HCT116 (cell line): ENCODE results near the gene TSPAN3. TPM values are rescaled to one million over a fixed set of nuclear protein-coding genes. Genes with fewer than 3 reads are reported as not detected.

Source experiments
- ATAC-seq: fragments of 200-7000 bp; cut with Tn5 transposase; 2 replicates; pipeline ENCODE4 v1.9.1; 2020; ENCODE audit warnings: mild to moderate bottlenecking, moderate library complexity
- BruUV-seq: library from RNA; stranded (reverse); fragments of 400-500 nt; replicated peaks from 2 replicates; lab custom pipeline; 2021; lab: Mats Ljungman, UMichigan
- CTCF ChIA-PET: fragments of 300-600 bp; sonication (Branson Sonifier 250); formaldehyde crosslinking; loops from one replicate; lab custom pipeline; 2021; ENCODE audit warnings: antibody characterized with exemption; lab: Charles Lee
- POLR2A ChIA-PET: fragments of 300-600, 350-600 bp; sonication (Branson Sonifier 250); formaldehyde crosslinking; loops from one replicate; lab custom pipeline; 2021; ENCODE audit warnings: antibody characterized with exemption; lab: Charles Lee
- RAD21 ChIA-PET, 2 experiments: fragments of 300-600 bp; sonication (Branson Sonifier 250); formaldehyde crosslinking; loops; one replicate each; lab custom pipeline; 2023; ENCODE audit warnings: low total read pairs in 2 of 2; ENCODE audit not compliant: uncharacterized antibody in 2 of 2, unreplicated experiment in 2 of 2, low non-redundant PET in 1 of 2; lab: Charles Lee
- DNase-seq: peaks from one replicate; pipeline ENCODE4 v3.0.0-alpha.2; 2010; ENCODE audit warnings: low read depth, low spot score
- H2AFZ ChIP-seq: fragments of 200-600 bp; shearing (Covaris generic), sonication (generic); 2 replicates; pipeline ENCODE4 v1.6.1; 2017; ENCODE audit warnings: low read depth, mixed run types, mixed read lengths, antibody characterized with exemption, low read length; ENCODE audit not compliant: poor library complexity, severe bottlenecking
- H3K27ac ChIP-seq: 2 replicates; pipeline ENCODE4 v1.5.1; 2012; ENCODE audit warnings: low read depth, low read length
- H3K27me3 ChIP-seq: fragments of 200-600 bp; sonication (generic); 2 replicates; pipeline ENCODE4 v1.6.1; 2016; ENCODE audit warnings: mixed run types, low read length, mixed read lengths; ENCODE audit not compliant: insufficient read depth
- H3K36me3 ChIP-seq, 2 experiments: fragments of 200-500 bp in 1 of 2; fragments of 200-600 bp in 1 of 2; sonication (Bioruptor generic) in 1 of 2; sonication (generic) in 1 of 2; 2 replicates each; pipeline versions ENCODE4 v1.5.1 to v1.6.1; 2014 to 2016; ENCODE audit warnings: low read length in 2 of 2, inconsistent platforms in 1 of 2, mixed read lengths in 1 of 2, mixed run types in 1 of 2; ENCODE audit not compliant: insufficient read depth in 2 of 2, control insufficient read depth in 1 of 2
- H3K4me1 ChIP-seq, 2 experiments: fragments of 200-600 bp in 1 of 2; sonication (generic) in 1 of 2; 2 replicates each; pipeline versions ENCODE4 v1.5.1 to v1.6.1; 2012 to 2017; ENCODE audit warnings: low read length in 2 of 2, inconsistent platforms in 1 of 2, mild to moderate bottlenecking in 1 of 2, mixed read lengths in 1 of 2, mixed run types in 1 of 2, moderate library complexity in 1 of 2; ENCODE audit not compliant: insufficient read depth in 2 of 2, control insufficient read depth in 1 of 2
- H3K4me2 ChIP-seq: fragments of 200-600 bp; sonication (generic); 2 replicates; pipeline ENCODE4 v1.6.1; 2017; ENCODE audit warnings: mixed run types, low read length, mixed read lengths
- H3K4me3 ChIP-seq, 2 experiments: fragments of 200-600 bp in 1 of 2; sonication (generic) in 1 of 2; replicated peaks in 1 of 2; 2 replicates each; pipeline ENCODE4 v1.5.1; 2011 to 2016; ENCODE audit warnings: low read length in 2 of 2, control low read depth in 1 of 2, low read depth in 1 of 2, mild to moderate bottlenecking in 1 of 2, mixed read lengths in 1 of 2, mixed run types in 1 of 2
- H3K79me2 ChIP-seq: fragments of 200-600 bp; sonication (generic); 2 replicates; pipeline ENCODE4 v1.6.1; 2017; ENCODE audit warnings: mild to moderate bottlenecking, mixed run types, low read length, moderate library complexity, mixed read lengths; ENCODE audit not compliant: insufficient read depth
- H3K9ac ChIP-seq: fragments of 200-600 bp; sonication (generic); 2 replicates; pipeline ENCODE4 v1.6.1; 2016; ENCODE audit warnings: low read length, mixed read lengths
- H3K9me2 ChIP-seq: fragments of 200-600 bp; sonication (generic), shearing (Covaris generic); 2 replicates; pipeline ENCODE4 v1.6.1; 2017; ENCODE audit warnings: mixed run types, mild to moderate bottlenecking, moderate library complexity; ENCODE audit not compliant: insufficient read depth
- H3K9me3 ChIP-seq, 2 experiments: fragments of 200-500 bp in 1 of 2; fragments of 200-600 bp in 1 of 2; sonication (Bioruptor generic) in 1 of 2; sonication (generic) in 1 of 2; 2 replicates each; pipeline ENCODE4 v1.6.1; 2014 to 2017; ENCODE audit warnings: low read length in 2 of 2, mixed read lengths in 2 of 2, inconsistent platforms in 1 of 2, low read depth in 1 of 2, mild to moderate bottlenecking in 1 of 2, mixed run types in 1 of 2, moderate library complexity in 1 of 2; ENCODE audit not compliant: control insufficient read depth in 1 of 2, insufficient read depth in 1 of 2
- H4K20me1 ChIP-seq: fragments of 200-600 bp; sonication (generic), shearing (Covaris generic); 2 replicates; pipeline ENCODE4 v1.6.1; 2017; ENCODE audit warnings: mixed run types, mild to moderate bottlenecking, moderate library complexity; ENCODE audit not compliant: insufficient read depth
- CBX3 ChIP-seq: IDR thresholded peaks from 2 replicates; pipeline ENCODE4 v1.6.1; 2012; ENCODE audit warnings: low read depth
- CEBPB ChIP-seq: IDR thresholded peaks from 2 replicates; pipeline ENCODE4 v1.6.1; 2012; ENCODE audit warnings: low read depth
- CTCF ChIP-seq, 3 experiments: fragments of 200-600 bp in 1 of 3; sonication (generic) in 1 of 3; IDR thresholded peaks in 2 of 3; conservative IDR thresholded peaks in 1 of 3; 2 replicates each; pipeline ENCODE4 v1.5.1; 2012 to 2017; ENCODE audit warnings: low read depth in 2 of 3, low read length in 2 of 3, antibody characterized with exemption in 1 of 3, borderline replicate concordance in 1 of 3, control low read depth in 1 of 3, mild to moderate bottlenecking in 1 of 3, mixed read lengths in 1 of 3, mixed run types in 1 of 3, moderate library complexity in 1 of 3; ENCODE audit not compliant: insufficient read depth in 1 of 3
- ELF1 ChIP-seq: IDR thresholded peaks from 2 replicates; pipeline ENCODE4 v1.6.1; 2012; ENCODE audit warnings: low read depth, borderline replicate concordance
- EZH2phosphoT487 ChIP-seq: fragments of 200-600 bp; IDR thresholded peaks from 2 replicates; pipeline ENCODE4 v1.6.1; 2018; ENCODE audit warnings: antibody characterized with exemption, borderline replicate concordance
- FOSL1 ChIP-seq: IDR thresholded peaks from 2 replicates; pipeline ENCODE4 v1.6.1; 2012; ENCODE audit warnings: low read depth
- JUND ChIP-seq: IDR thresholded peaks from 2 replicates; pipeline ENCODE4 v1.6.1; 2012
- MAX ChIP-seq: IDR thresholded peaks from 2 replicates; pipeline ENCODE4 v1.6.1; 2012
- POLR2A ChIP-seq: IDR thresholded peaks from 2 replicates; pipeline ENCODE4 v1.7.0; 2011; ENCODE audit warnings: borderline replicate concordance; ENCODE audit not compliant: insufficient read depth, insufficient read length; ENCODE audit errors: extremely low read depth
- RAD21 ChIP-seq: IDR thresholded peaks from 2 replicates; pipeline ENCODE4 v1.6.1; 2012; ENCODE audit warnings: low read depth, mild to moderate bottlenecking
- REST ChIP-seq: IDR thresholded peaks from 2 replicates; pipeline ENCODE4 v1.6.1; 2012; ENCODE audit warnings: low read depth
- SRF ChIP-seq: IDR thresholded peaks from 2 replicates; pipeline ENCODE4 v1.6.1; 2012; ENCODE audit warnings: low read depth
- TCF7L2 ChIP-seq: IDR thresholded peaks from 2 replicates; pipeline ENCODE4 v1.7.0; 2011; ENCODE audit warnings: borderline replicate concordance, inconsistent platforms; ENCODE audit not compliant: insufficient read depth, insufficient read length; ENCODE audit errors: extremely low read depth
- YY1 ChIP-seq: IDR thresholded peaks from 2 replicates; pipeline ENCODE4 v1.6.1; 2011; ENCODE audit warnings: low read length, low read depth, moderate library complexity, mild to moderate bottlenecking; ENCODE audit not compliant: insufficient replicate concordance; ENCODE audit errors: extremely low read depth
- ZBTB33 ChIP-seq: IDR thresholded peaks from 2 replicates; pipeline ENCODE4 v1.6.1; 2011; ENCODE audit warnings: mild to moderate bottlenecking, low read length, moderate library complexity; ENCODE audit not compliant: insufficient replicate concordance; ENCODE audit errors: extremely low read depth
- ZNF274 ChIP-seq: fragments of 200-500 bp; sonication (Bioruptor generic); IDR thresholded peaks from 2 replicates; pipeline ENCODE4 v1.6.1; 2014; ENCODE audit warnings: mild to moderate bottlenecking, low read depth, low read length, inconsistent platforms
- intact Hi-C: fragments of 100-400 bp; cut with micrococcal nuclease; formaldehyde crosslinking; loops from 2 replicates; pipeline ENCODE4 v1.10.0; 2022
- total RNA-seq: library from RNA; stranded (reverse); gene quantifications from one replicate; pipeline ENCODE4 v1.2.1, GENCODE V29; 2021; ENCODE audit not compliant: unreplicated experiment

Gene TSPAN3
- total RNA-seq, 1 experiment from 2014 or later = 140 TPM

GRCh38 chr15:77016321-77016695, 54.6 kb downstream of the TSPAN3 start:
- RAD21 ChIA-PET = interaction anchor here in 1 of 2 experiments (0.6 kb wide), 1 partner anchor 9 kb away, joined by 5 read pairs; no protein-coding TSS in a partner anchor

More at GRCh38 chr15:77016321-77016695, 54.6 kb downstream of the TSPAN3 start:
- no TSS peak for BruUV-seq
- intact Hi-C loops = no loop called here
- Histone ChIP-seq H3K27me3 (no peaks in the 10 kb centered on the region), H3K4me1 (peaks cover 8 to 15% of the 10 kb centered on the region in 2 experiments), H3K79me2 (no peaks in the 10 kb centered on the region), H3K27ac (no peak overlapping the region), H3K9ac (no peak overlapping the region), H3K36me3 (no peaks in the 10 kb centered on the region), H3K9me3 (no peaks in the 10 kb centered on the region), H2AFZ (no peak overlapping the region), H3K4me3 (no peak overlapping the region), H4K20me1 (no peaks in the 10 kb centered on the region), H3K4me2 (no peak overlapping the region), H3K9me2 (no peaks in the 10 kb centered on the region)
- ATAC-seq = no peak
- POLR2A ChIA-PET = no interaction called here
- CTCF ChIA-PET = interaction anchor here (1.2 kb wide), 1 partner anchor 9 kb away, joined by 3 read pairs; no protein-coding TSS in a partner anchor
- TF ChIP-seq CTCF (IDR thresholded peaks at IDR 0.05 in 2 of 3, conservative IDR thresholded peaks at IDR 0.05 in 1 of 3; ENCODE audit: borderline replicate concordance in 1 of 3, insufficient read depth in 1 of 3, low read depth in 2 of 3, low read length in 2 of 3) (no peak), ELF1 (no peak), ZNF274 (no peak), REST (no peak), TCF7L2 (no peak), YY1 (no peak), EZH2phosphoT487 (no peak), MAX (no peak), JUND (no peak), CBX3 (no peak), FOSL1 (no peak), POLR2A (no peak), SRF (no peak), ZBTB33 (no peak), RAD21 (no peak), CEBPB (no peak)
- DNase-seq = no peak
